Inflammatory macrophage treated with lipopolysaccharide for 4 hours (primary cell): ENCODE data around the gene CD58.

Source experiments
- DNase-seq: peaks from one replicate; pipeline ENCODE4 v3.0.0-alpha.2; 2020

The CD58 gene

DNA sequence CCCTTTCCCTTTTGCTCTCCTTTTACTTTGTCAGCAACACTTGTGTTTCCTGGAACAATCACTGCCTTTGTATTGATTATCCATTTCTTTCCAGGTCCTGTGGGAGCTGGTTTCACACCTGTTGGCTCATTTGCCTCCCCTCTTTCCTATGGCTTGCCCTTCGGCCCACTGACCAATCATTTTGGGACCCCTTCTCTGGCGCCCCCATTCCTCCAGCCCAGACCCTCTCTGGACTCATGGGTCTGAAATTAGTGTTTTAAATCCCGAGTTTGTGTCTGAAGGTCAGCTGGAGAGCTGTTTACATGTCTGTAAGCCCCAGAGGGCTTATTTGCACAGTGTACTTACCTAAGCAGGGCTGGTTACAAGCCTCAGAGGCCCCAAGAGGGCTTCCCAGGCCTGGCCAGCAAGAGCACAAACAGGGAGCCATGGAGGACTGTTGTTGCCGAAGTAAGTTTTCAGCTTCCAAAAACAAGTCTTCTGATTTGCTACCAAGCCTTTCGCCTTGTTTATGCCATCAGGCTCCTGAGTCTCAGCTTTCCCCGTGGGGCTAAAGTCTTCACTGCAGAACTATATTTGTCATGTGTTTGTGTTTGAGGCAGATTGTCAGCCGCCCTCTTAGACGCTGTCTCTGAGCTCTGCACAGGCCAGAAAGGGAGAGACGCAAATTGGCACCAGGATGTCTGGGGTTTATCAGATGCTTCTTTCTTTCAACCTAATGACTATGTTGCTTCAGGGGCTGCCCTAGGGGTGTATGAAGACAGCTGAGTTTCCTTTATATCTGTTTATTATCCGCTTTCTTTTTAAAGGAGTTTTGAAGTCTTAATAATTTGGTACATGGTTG lies 104.8 kb downstream of the CD58 start:
- no peak for DNase-seq

DNA sequence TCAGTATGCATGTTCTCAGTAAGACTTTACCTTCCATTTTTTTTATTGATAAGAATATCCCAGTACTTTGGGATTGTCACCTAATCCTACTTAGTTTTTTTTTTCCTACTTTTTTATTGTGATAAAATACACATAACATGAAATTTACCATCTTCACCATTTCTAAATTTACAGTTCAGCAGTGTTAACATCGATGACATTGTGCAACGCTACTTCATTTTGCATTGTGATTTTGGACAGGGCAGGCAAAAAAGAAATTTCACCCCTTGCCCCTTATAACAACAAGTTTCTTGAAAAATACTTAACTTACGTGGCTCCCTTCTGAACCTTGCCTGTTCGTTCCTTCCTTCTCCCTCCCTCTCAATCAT lies 105.4 kb downstream of the CD58 start:
- no peak for DNase-seq
